OCI-LY3 (cell line): Measurements from ENCODE around the gene CCDC178.

Experiments used
- H2AFZ ChIP-seq: fragments of 200-600, 300-600 bp; shearing (Covaris generic); 2 replicates; pipeline ENCODE4 v1.6.0; 2014; ENCODE audit warnings: antibody characterized with exemption, low read depth, low read length
- H3K27ac ChIP-seq: fragments of 200-600, 300-600 bp; sonication (generic); 2 replicates; pipeline ENCODE4 v1.5.1; 2014; ENCODE audit warnings: mild to moderate bottlenecking, low read length, moderate library complexity, mixed read lengths
- H3K27me3 ChIP-seq: fragments of 200-600, 300-600 bp; sonication (generic); 2 replicates; pipeline ENCODE4 v1.6.1; 2014; ENCODE audit warnings: low read depth, low read length, mixed read lengths
- H3K36me3 ChIP-seq: fragments of 200-600, 300-600 bp; sonication (generic); replicated peaks from 2 replicates; pipeline ENCODE3; 2014; ENCODE audit warnings: low read depth, low read length, mixed read lengths
- H3K4me1 ChIP-seq: fragments of 300-600, 200-600 bp; sonication (generic); 2 replicates; pipeline ENCODE4 v1.6.1; 2014; ENCODE audit warnings: low read length, mixed read lengths
- H3K4me2 ChIP-seq: fragments of 200-600, 300-600 bp; sonication (generic); 2 replicates; pipeline ENCODE4 v1.6.1; 2014; ENCODE audit warnings: low read length, mixed read lengths
- H3K4me3 ChIP-seq: fragments of 300-600, 200-600 bp; sonication (generic); 2 replicates; pipeline ENCODE4 v1.5.1; 2014; ENCODE audit warnings: antibody characterized with exemption, mild to moderate bottlenecking, low read length, moderate library complexity
- H3K79me2 ChIP-seq: fragments of 300-600, 200-600 bp; shearing (Covaris generic); 2 replicates; pipeline ENCODE4 v1.6.1; 2014; ENCODE audit warnings: mild to moderate bottlenecking, low read length, mixed read lengths
- H3K9ac ChIP-seq: fragments of 300-600, 200-600 bp; shearing (Covaris generic); 2 replicates; pipeline ENCODE4 v1.6.0; 2014; ENCODE audit warnings: mild to moderate bottlenecking, low read length, moderate library complexity
- H3K9me3 ChIP-seq: fragments of 200-600, 300-600 bp; shearing (Covaris generic); 2 replicates; pipeline ENCODE4 v1.6.1; 2014; ENCODE audit warnings: low read length, mixed read lengths; ENCODE audit not compliant: insufficient read depth
- H4K20me1 ChIP-seq: fragments of 200-600, 300-600 bp; sonication (generic); 2 replicates; pipeline ENCODE4 v1.6.1; 2016; ENCODE audit warnings: low read length, mixed read lengths; ENCODE audit not compliant: insufficient read depth
- EZH2phosphoT487 ChIP-seq: fragments of 200-600 bp; shearing (Covaris generic); IDR thresholded peaks from 2 replicates; pipeline ENCODE4 v1.6.1; 2018; ENCODE audit warnings: antibody characterized with exemption, mixed run types, low read depth
- TF ChIP-seq, protein P1 (sequence below): fragments of 200-600, 300-600 bp; sonication (generic); IDR thresholded peaks from 2 replicates; pipeline ENCODE4 v1.5.1; 2014; ENCODE audit warnings: antibody characterized with exemption, low read length, low read depth

The CCDC178 gene

DNA sequence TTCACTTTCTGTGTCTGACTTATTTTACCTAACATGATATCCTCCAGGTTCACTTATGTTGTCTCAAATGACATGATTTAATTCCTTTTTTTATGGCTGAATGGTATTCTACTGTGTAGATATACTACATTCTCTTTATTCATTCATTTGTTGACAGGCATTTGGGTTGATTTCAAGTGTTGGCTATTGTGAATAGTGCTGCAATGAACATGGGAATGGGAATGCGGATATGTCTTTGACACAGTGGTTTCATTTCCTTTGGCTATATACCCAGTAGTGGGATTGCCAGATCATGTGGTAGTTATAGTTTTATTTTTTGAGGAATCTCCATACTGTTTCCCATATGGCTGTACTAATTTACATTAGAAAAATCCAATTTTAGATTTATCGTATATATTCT is 472.3 kb downstream of the CCDC178 start:
- no peak overlapping the region for H3K9ac ChIP-seq
- no peaks in the 10 kb centered on the region for H3K4me1 ChIP-seq
- no peaks in the 10 kb centered on the region for H3K36me3 ChIP-seq
- H3K4me2 ChIP-seq = no peak overlapping the region
- no peaks in the 10 kb centered on the region for H3K9me3 ChIP-seq
- no peaks in the 10 kb centered on the region for H3K79me2 ChIP-seq
- TF ChIP-seq, protein P1, sequence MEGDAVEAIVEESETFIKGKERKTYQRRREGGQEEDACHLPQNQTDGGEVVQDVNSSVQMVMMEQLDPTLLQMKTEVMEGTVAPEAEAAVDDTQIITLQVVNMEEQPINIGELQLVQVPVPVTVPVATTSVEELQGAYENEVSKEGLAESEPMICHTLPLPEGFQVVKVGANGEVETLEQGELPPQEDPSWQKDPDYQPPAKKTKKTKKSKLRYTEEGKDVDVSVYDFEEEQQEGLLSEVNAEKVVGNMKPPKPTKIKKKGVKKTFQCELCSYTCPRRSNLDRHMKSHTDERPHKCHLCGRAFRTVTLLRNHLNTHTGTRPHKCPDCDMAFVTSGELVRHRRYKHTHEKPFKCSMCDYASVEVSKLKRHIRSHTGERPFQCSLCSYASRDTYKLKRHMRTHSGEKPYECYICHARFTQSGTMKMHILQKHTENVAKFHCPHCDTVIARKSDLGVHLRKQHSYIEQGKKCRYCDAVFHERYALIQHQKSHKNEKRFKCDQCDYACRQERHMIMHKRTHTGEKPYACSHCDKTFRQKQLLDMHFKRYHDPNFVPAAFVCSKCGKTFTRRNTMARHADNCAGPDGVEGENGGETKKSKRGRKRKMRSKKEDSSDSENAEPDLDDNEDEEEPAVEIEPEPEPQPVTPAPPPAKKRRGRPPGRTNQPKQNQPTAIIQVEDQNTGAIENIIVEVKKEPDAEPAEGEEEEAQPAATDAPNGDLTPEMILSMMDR = no peak
- no peak for TF ChIP-seq EZH2phosphoT487
- no peak overlapping the region for H3K27ac ChIP-seq
- no peak overlapping the region for H3K4me3 ChIP-seq
- H3K27me3 ChIP-seq = no peaks in the 10 kb centered on the region
- no peak overlapping the region for H2AFZ ChIP-seq
- H4K20me1 ChIP-seq = no peaks in the 10 kb centered on the region

DNA sequence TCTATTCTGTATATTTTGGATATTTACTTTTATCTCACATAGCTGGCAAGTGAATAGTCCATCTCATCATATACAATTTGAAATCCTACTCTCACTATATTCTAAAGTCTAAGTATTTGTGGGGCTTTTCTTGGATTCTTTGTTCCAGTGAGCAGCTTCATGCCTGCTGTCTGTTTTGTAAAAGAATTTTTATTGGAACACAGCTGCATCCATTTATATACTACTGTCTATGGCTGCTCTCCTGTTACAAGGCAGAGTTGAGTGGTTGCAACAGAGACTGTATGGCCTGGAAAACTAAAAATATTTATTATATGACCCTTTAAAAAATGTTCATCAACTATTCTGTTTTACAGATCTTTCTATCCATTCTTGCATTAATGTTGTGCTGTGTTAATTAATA is 474.4 kb downstream of the CCDC178 start:
- no peaks in the 10 kb centered on the region for H3K27me3 ChIP-seq
- no peak overlapping the region for H3K27ac ChIP-seq
- H2AFZ ChIP-seq = no peak overlapping the region
- H4K20me1 ChIP-seq = no peaks in the 10 kb centered on the region
- no peaks in the 10 kb centered on the region for H3K4me1 ChIP-seq
- no peak overlapping the region for H3K4me2 ChIP-seq
- H3K4me3 ChIP-seq = no peak overlapping the region
- H3K9me3 ChIP-seq = no peaks in the 10 kb centered on the region
- no peak overlapping the region for H3K9ac ChIP-seq
- TF ChIP-seq, protein P1 = no peak
- TF ChIP-seq EZH2phosphoT487 = no peak
- H3K79me2 ChIP-seq = no peaks in the 10 kb centered on the region
- no peaks in the 10 kb centered on the region for H3K36me3 ChIP-seq

GRCh38 chr18:32961538-32961937 is 479.0 kb downstream of the CCDC178 start:
- Histone ChIP-seq H3K36me3 (no peaks in the 10 kb centered on the region), H3K9me3 (no peaks in the 10 kb centered on the region), H3K9ac (no peak overlapping the region), H3K4me2 (no peak overlapping the region), H3K79me2 (no peaks in the 10 kb centered on the region), H4K20me1 (no peaks in the 10 kb centered on the region), H3K27me3 (no peaks in the 10 kb centered on the region), H3K27ac (no peak overlapping the region), H3K4me3 (no peak overlapping the region), H3K4me1 (peaks cover 10% of the 10 kb centered on the region), H2AFZ (no peak overlapping the region)
- TF ChIP-seq, protein P1 = no peak
- no peak for TF ChIP-seq EZH2phosphoT487

GRCh38 chr18:32958746-32959145 is 481.8 kb downstream of the CCDC178 start:
- no peaks in the 10 kb centered on the region for H3K36me3 ChIP-seq
- peak overlapping the region; percentile 34; the same call in 1 of the 2 replicates for H2AFZ ChIP-seq
- peaks cover 10% of the 10 kb centered on the region for H3K4me1 ChIP-seq
- H3K4me3 ChIP-seq = no peak overlapping the region
- no peaks in the 10 kb centered on the region for H4K20me1 ChIP-seq
- H3K27me3 ChIP-seq = no peaks in the 10 kb centered on the region
- H3K9ac ChIP-seq = no peak overlapping the region
- H3K79me2 ChIP-seq = no peaks in the 10 kb centered on the region
- no peaks in the 10 kb centered on the region for H3K9me3 ChIP-seq
- H3K27ac ChIP-seq = no peak overlapping the region
- TF ChIP-seq, protein P1 = no peak
- no peak for TF ChIP-seq EZH2phosphoT487
- peak overlapping the region; percentile 22 for H3K4me2 ChIP-seq
